ENCODE measurements around the gene PNPLA2. TPM values are rescaled to one million over a fixed set of nuclear protein-coding genes. Genes with fewer than 3 reads are reported as not detected.

Gene PNPLA2
- total RNA-seq, 2 experiments from 2014 or later: 15.5 to 22.6 TPM

DNA sequence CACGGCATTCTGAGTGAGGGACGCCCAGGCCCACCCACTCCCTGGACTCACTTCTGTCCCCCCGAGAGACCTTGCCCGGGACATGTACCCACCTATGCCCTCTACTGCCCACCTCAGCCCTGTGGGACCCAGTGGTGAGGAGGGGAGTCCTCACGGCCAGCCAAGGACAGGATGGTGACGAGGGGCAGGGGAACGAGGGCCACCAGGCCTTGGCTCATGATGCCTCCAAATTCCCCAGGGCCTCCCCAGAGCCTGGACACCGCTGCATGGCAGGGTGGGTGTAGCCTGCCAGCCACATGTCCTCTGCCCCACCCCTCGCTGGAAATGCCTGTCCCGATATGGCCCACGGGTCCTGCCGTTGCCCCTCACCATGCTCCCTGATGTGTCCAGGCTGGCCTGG, 50.1 kb downstream of the PNPLA2 start:
- Mint-ChIP-seq H3K4me1 (ENCODE audit: low read depth) (no peaks in the 10 kb centered on the region), H3K27ac (no peak overlapping the region), H3K4me3 (no peak overlapping the region), H3K36me3 (ENCODE audit: low read depth) (peaks cover 5% of the 10 kb centered on the region), H3K27me3 (ENCODE audit: low read depth) (no peaks in the 10 kb centered on the region), H3K9me3 (no peaks in the 10 kb centered on the region)
- intact Hi-C loops (cut with micrococcal nuclease): no loop called here
- DNase-seq: no peak
- CTCF ChIA-PET: no interaction called here

DNA sequence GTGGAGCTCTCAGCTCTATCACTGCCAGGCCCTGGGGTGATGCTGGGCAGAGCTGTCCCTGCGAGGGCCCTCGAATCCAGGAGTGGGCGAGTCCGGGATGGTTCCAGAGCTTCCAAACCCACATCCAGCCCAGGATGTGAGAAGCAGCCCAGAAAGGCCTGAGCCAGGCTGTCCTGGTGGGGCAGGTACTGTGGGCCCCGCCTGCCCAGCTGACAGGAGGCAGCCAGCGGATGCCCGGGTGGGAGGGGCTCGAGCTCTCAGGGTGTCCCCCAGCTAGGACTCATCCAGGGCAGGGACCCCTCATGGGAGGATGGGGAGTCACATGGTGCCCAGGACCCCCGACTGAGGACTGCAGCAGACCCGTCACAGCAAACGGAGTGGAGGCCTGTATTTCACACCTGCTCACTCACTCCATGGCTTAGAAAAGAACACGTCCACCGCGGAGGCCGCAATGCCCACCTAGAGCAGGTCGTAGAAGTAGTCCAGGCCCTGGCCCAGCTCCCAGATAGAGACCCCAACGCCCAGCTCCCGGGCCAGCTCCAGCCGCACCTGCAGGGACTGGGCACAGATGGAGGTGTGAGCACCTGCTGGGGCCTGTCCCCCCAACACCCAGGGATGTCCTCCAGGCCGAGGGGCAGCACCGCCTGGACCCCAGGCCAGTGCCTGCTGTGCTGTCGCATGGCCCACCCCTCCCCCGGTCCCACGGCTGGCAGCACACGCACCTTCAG, 50.8 kb downstream of the PNPLA2 start:
- H3K4me3 Mint-ChIP-seq: no peak overlapping the region
- peaks cover 6% of the 10 kb centered on the region for H3K36me3 Mint-ChIP-seq (ENCODE audit: low read depth)
- no peak for DNase-seq
- H3K9me3 Mint-ChIP-seq: no peaks in the 10 kb centered on the region
- no peak overlapping the region for H3K27ac Mint-ChIP-seq
- H3K4me1 Mint-ChIP-seq (ENCODE audit: low read depth): no peaks in the 10 kb centered on the region
- intact Hi-C loops (cut with micrococcal nuclease): no loop called here
- CTCF ChIA-PET: no interaction called here
- H3K27me3 Mint-ChIP-seq (ENCODE audit: low read depth): no peaks in the 10 kb centered on the region

- intact Hi-C loops (cut with micrococcal nuclease): no loop called here
- Mint-ChIP-seq H3K27me3 (ENCODE audit: low read depth) (no peaks in the 10 kb centered on the region), H3K4me3 (no peak overlapping the region), H3K4me1 (ENCODE audit: low read depth) (no peaks in the 10 kb centered on the region), H3K9me3 (no peaks in the 10 kb centered on the region), H3K36me3 (ENCODE audit: low read depth) (peaks cover 6% of the 10 kb centered on the region), H3K27ac (no peak overlapping the region)
- CTCF ChIA-PET: no interaction called here
- DNase-seq: no peak
These were observed 51.4 kb downstream of the PNPLA2 start for GRCh38 chr11:870127-870413.

DNA sequence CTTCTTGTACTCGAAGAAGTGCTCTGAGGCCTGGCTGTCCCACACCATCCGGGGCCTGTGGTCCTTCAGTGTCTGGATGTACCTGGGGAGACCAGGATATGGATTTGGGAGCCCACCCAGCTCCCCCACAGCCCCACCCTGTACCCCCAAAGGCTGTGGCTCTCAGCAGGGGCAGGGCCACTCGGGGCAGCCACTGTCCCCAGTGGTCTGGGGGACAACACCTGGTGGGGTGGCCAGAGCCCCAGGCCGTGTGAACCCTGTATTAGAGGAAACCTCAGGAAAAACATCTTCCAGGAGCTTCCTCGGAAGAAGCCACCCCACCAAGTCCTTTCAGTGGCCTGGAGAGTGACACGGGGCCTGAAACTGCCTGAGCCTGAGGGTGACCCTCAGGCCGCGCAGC, 51.7 kb downstream of the PNPLA2 start:
- no peak for DNase-seq
- intact Hi-C loops (cut with micrococcal nuclease): no loop called here
- Mint-ChIP-seq H3K27ac (no peak overlapping the region), H3K9me3 (no peaks in the 10 kb centered on the region), H3K4me1 (ENCODE audit: low read depth) (no peaks in the 10 kb centered on the region), H3K36me3 (ENCODE audit: low read depth) (peaks cover 6% of the 10 kb centered on the region), H3K27me3 (ENCODE audit: low read depth) (no peaks in the 10 kb centered on the region), H3K4me3 (no peak overlapping the region)
- CTCF ChIA-PET: no interaction called here

DNA sequence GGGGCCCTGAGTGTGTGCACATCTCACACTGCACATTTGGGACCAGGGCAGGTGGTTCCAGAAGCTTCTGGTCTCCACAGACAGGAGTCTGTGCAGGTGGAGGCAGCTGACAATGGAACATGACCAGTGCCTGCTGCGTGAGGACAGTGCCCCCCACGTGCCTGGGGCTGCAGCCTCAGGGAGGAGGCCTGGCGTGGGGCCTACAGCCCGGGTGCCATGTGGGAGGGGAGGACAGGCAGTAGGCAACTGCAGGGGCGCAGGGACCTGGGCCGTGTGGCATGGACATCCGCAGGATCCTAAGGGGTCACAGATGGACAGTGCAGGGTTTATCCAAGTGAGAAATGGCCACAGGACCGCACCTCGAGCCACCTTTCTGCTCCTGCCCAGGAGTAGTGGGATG, 52.8 kb downstream of the PNPLA2 start:
- Mint-ChIP-seq H3K4me3 (no peak overlapping the region), H3K27ac (no peak overlapping the region), H3K9me3 (no peaks in the 10 kb centered on the region), H3K27me3 (ENCODE audit: low read depth) (no peaks in the 10 kb centered on the region), H3K36me3 (ENCODE audit: low read depth) (peaks cover 10% of the 10 kb centered on the region), H3K4me1 (ENCODE audit: low read depth) (no peaks in the 10 kb centered on the region)
- no peak for DNase-seq
- CTCF ChIA-PET: no interaction called here
- intact Hi-C loops (cut with micrococcal nuclease): no loop called here

- H3K4me3 Mint-ChIP-seq: no peak overlapping the region
- CTCF ChIA-PET: no interaction called here
- peaks cover 11% of the 10 kb centered on the region for H3K36me3 Mint-ChIP-seq (ENCODE audit: low read depth)
- no peaks in the 10 kb centered on the region for H3K27me3 Mint-ChIP-seq (ENCODE audit: low read depth)
- DNase-seq: no peak
- intact Hi-C loops (cut with micrococcal nuclease): no loop called here
- no peaks in the 10 kb centered on the region for H3K9me3 Mint-ChIP-seq
- no peaks in the 10 kb centered on the region for H3K4me1 Mint-ChIP-seq (ENCODE audit: low read depth)
- H3K27ac Mint-ChIP-seq: no peak overlapping the region
These were observed 54.1 kb downstream of the PNPLA2 start for GRCh38 chr11:872799-873198.

GRCh38 chr11:873706-874105, 55.0 kb downstream of the PNPLA2 start:
- Mint-ChIP-seq H3K4me3 (no peak overlapping the region), H3K4me1 (ENCODE audit: low read depth) (no peaks in the 10 kb centered on the region), H3K36me3 (ENCODE audit: low read depth) (peaks cover 12% of the 10 kb centered on the region), H3K27ac (no peak overlapping the region), H3K27me3 (ENCODE audit: low read depth) (no peaks in the 10 kb centered on the region), H3K9me3 (no peaks in the 10 kb centered on the region)
- CTCF ChIA-PET: no interaction called here
- intact Hi-C loops (cut with micrococcal nuclease): no loop called here
- DNase-seq: no peak

Other genes with a start within 250 kb of the PNPLA2 start
- 10 to 100 TPM; 25.6 to 26.1 TPM for gene PHRF1, start 242.4 kb upstream of the PNPLA2 start, total RNA-seq
- 10 to 100 TPM; 83.2 to 92.7 TPM for gene IRF7, start 203.0 kb upstream of the PNPLA2 start, total RNA-seq
- not detected for gene CDHR5, start 194.0 kb upstream of the PNPLA2 start, total RNA-seq
- not detected for gene SCT, start 191.7 kb upstream of the PNPLA2 start, total RNA-seq
- 1 to 10 TPM; 1.0 to 1.2 TPM for gene DRD4, start 181.6 kb upstream of the PNPLA2 start, total RNA-seq
- 10 to 100 TPM; 57.5 to 67.9 TPM for gene DEAF1, start 123.7 kb upstream of the PNPLA2 start, total RNA-seq
- gene TMEM80, start 123.1 kb upstream of the PNPLA2 start, total RNA-seq: 1 to 10 TPM; 5.6 to 6.0 TPM
- gene EPS8L2, start 112.7 kb upstream of the PNPLA2 start, total RNA-seq: 1 to 10 TPM; 7.1 to 8.1 TPM
- gene TALDO1, start 71.5 kb upstream of the PNPLA2 start, total RNA-seq: 100 to 1,000 TPM; 327 to 360 TPM
- gene GATD1, start 41.4 kb upstream of the PNPLA2 start, total RNA-seq: 10 to 100 TPM; 33.0 to 34.3 TPM
- gene CEND1, start 28.8 kb upstream of the PNPLA2 start, total RNA-seq: under 1 TPM in 1 of 2 experiments, not detected in 1; 0.17 TPM
- gene SLC25A22, start 20.6 kb upstream of the PNPLA2 start, total RNA-seq: 10 to 100 TPM; 19.1 to 21.8 TPM
- 10 to 100 TPM; 43.2 to 45.2 TPM for gene PIDD1, start 13.7 kb upstream of the PNPLA2 start, total RNA-seq
- gene RPLP2, start 8.9 kb upstream of the PNPLA2 start, total RNA-seq: 1,000 to 10,000 TPM; 3,807 to 3,940 TPM
- under 1 TPM; 0.32 to 0.41 TPM for gene CRACR2B, start 9.0 kb downstream of the PNPLA2 start, total RNA-seq
- gene CD151, start 14.0 kb downstream of the PNPLA2 start, total RNA-seq: 10 to 100 TPM; 16.3 to 18.1 TPM
- 10 to 100 TPM; 68.1 to 68.2 TPM for gene POLR2L, start 23.6 kb downstream of the PNPLA2 start, total RNA-seq
- 1 to 10 TPM; 5.0 to 6.3 TPM for gene TSPAN4, start 23.9 kb downstream of the PNPLA2 start, total RNA-seq
- 10 to 100 TPM; 51.8 to 56.3 TPM for gene CHID1, start 91.9 kb downstream of the PNPLA2 start, total RNA-seq
- gene AP2A2, start 107.0 kb downstream of the PNPLA2 start, total RNA-seq: 10 to 100 TPM; 34.6 to 36.6 TPM
- not detected for gene MUC6, start 217.8 kb downstream of the PNPLA2 start, total RNA-seq